Femur (tissue), 1 donor: ENCODE data around the gene SHISAL1.

ENCODE experiments used
- DNase-seq: peaks from one replicate; pipeline ENCODE4 v3.0.0-alpha.2; 2017

SHISAL1 gene

DNA sequence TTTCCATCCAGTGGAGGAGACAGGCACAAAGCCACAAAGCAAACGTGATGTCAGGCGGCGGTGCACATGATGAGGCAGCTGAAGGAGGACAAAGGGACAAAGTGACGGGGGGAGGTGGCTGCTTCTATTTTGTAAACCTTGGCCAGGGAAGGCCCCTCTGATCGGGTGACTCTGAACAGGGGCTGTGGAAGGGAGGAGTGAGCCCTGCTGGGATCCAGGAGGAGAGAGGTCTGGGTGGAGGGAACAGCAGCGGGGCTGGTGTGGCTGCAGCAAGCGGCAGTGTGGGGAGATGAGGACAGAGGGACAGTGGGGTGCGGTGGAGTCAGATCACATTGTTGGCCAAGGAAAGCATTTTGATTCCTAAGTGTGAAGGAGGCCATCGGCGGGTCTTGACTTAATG, 36.7 kb downstream of the SHISAL1 start:
- DNase-seq: no peak

GRCh38 chr22:44275631-44275995, 37.1 kb downstream of the SHISAL1 start:
- no peak for DNase-seq

DNA sequence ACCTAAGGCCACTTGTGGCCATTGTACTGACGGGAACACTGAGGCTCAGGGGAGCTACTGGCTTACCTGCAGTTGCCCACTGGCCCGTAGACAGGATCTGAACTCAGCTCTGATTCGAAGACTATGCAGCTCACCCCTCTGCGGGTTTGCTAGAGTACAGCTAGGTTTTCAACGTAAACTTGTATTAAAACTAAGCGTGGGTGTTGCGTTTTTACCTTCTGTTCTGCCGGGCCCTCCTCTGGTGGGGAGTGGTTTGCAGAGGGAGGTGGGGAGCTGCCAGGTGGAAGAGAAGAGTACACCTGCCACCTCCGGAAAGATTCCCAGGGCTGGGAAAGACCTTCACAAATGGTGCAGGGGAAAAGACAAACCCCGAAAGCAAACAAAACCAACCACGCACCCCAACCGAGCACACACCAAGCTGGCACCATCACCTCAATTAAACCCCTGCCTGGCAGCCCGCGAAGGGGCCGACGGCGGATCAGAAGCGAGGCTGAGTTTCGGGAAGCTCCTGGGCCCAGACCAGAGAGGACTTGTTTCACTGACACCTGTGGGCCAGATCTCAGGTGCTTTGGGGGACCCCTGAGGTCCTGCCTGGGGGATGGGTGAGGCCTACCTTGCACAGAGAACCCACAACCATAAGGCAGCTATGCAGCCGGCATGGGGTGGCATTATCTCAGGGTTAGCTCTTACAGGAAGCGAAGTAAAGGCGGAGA, 37.7 kb downstream of the SHISAL1 start:
- no peak for DNase-seq

GRCh38 chr22:44273175-44273574, 39.6 kb downstream of the SHISAL1 start:
- no peak for DNase-seq

- no peak for DNase-seq
These were observed 40.4 kb downstream of the SHISAL1 start for GRCh38 chr22:44272401-44272771.

- DNase-seq: no peak
These were observed 40.9 kb downstream of the SHISAL1 start for GRCh38 chr22:44271732-44272400.

DNA sequence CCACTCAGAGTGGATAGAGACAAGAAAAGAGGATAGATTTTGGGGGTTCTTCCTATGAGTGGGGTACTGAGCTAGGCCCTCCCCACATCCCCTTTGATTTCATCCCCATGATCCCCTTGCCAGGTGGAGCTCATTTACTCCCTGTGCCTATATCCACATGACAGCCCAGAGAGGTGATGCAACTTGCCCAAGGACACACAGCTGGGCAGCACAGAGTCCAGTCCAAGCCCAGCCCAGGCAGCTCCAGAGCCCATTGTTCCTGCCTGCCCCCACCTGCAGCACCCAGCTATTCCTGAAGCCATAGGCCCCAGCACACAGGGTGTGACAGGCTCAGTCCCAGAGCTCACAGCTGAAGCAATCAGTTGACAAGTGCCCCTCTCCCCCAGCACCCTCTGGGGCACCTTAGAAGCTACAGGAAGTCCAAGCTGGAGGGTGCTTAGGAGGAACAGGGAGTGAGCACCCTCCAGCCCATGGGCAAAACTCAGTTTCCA, 41.7 kb downstream of the SHISAL1 start:
- no peak for DNase-seq

GRCh38 chr22:44270556-44270880, 42.2 kb downstream of the SHISAL1 start:
- DNase-seq: no peak

DNA sequence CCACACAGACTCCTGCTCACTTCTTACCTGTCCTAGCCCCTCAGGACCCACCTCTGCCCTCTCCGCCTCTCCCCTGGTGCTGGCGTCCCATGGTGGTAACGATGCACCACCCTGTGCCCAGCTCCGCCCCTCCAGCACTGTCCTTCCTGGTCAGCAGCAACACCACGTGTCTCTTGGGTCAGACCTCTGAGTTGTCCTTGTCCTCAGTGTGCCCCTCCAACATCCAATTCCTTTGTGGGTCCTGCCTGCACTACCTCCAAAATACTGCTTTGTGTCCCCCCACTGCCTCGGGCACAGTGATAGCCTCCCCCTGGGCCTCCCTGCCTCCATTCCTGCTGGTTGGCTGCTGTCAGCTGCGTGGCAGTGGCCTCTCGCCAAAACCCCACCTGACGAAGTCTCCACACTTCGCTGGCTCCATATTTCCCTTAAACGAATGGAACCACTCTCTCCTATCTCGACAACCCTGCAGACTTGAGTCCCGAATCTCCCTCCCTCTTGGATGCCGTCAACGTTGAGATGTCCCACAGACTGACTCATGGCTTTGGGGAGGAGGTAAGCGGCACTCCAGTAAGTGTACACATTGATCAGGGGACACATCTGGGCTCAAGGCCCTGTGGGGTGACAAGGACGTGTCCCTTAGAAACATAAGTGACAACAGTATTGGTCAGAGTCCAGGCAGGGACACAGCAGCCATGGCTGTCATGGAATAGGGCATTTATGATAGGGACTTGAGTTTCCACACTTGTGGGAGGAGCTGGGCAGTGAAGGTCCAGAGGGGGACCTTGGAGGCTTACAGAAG, 42.8 kb downstream of the SHISAL1 start:
- DNase-seq: no peak

DNA sequence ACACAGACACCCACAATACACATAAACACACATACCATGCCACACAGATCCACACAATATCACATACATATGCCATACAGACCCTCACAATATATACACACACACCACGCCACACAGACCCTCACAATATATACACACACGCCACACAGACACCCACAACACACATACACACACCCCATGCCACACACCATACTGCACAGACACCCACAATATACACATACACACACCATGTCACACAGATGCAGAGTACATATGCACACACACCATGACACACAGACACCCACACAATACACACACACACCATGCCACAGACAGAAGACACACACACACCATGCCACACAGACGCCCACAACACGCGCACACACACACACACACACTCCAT, 43.6 kb downstream of the SHISAL1 start:
- no peak for DNase-seq

DNA sequence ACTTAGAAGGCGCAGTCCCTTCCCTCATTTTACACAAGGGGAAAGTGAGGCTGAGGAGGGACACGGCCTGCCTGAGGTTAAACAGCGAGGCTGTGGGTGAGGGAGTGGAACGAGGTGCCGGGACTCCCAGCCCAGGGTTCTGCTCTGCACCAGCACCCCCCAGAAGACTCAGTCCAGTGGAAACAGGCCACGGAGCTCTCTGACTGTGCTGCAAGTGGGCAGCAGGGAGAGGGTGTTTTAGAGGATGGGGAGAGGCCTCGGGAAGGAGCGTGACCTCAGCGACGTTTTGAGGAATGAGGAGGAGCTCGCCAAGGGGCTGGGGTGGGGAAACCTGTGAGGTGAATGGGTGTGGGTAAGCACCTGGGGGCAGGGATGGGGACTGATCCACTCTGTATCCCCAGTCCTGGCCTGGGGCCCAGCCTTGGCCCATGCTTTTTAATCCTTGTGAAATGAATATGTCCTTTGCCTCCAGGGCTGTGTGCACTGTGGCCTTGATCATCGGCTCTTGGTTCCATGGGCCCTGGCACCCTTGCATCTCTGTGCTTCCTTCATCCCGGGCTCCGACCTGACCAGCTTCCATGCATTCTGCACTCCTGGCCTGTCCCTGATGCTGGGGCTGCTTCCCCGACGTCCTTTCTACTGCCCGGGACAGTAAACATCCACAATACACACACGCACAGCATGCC, 44.2 kb downstream of the SHISAL1 start:
- no peak for DNase-seq

GRCh38 chr22:44267856-44268255, 44.9 kb downstream of the SHISAL1 start:
- no peak for DNase-seq

- no peak for DNase-seq
These were observed 45.7 kb downstream of the SHISAL1 start for GRCh38 chr22:44266796-44267760.

- peak; percentile 9 for DNase-seq
These were observed 49.2 kb downstream of the SHISAL1 start for GRCh38 chr22:44263547-44263946.

GRCh38 chr22:44261861-44262595, 50.7 kb downstream of the SHISAL1 start:
- peak; percentile 31 for DNase-seq

DNA sequence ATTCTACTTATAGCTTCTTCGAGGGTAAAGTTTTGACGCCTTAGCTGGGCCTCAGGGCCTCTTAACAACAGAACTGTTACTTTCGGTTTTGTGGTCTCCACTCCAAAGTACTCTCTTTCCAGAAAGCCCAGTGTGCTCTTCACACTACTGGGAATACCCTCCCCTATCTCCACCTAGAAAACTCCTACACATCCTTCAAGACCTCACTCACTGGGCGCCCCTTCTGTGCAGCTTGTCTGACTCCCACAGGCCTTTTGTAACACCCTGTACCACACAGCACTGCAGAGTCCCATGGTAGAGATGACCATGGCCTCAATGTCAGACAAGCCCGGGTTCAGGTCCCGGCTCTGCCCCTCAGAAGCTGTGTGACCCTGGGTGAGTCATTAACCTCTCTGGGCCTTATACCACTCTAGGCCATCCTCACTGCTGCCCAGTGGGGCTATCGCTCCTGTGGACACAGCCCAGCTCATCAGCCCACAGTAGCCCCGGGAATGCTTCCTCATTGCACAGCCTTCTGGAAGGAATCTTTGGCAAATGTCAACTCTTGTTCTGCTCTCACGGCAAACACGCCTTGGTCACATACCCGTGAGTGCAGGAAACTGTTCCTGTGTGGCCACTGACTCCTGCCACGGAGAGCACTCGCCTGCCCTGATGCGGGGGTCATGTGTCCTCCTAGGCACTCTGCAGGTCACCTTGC, 51.4 kb downstream of the SHISAL1 start:
- peak; percentile 8 for DNase-seq

GRCh38 chr22:44260216-44261035, 52.3 kb downstream of the SHISAL1 start:
- DNase-seq: peak; percentile 8

DNA sequence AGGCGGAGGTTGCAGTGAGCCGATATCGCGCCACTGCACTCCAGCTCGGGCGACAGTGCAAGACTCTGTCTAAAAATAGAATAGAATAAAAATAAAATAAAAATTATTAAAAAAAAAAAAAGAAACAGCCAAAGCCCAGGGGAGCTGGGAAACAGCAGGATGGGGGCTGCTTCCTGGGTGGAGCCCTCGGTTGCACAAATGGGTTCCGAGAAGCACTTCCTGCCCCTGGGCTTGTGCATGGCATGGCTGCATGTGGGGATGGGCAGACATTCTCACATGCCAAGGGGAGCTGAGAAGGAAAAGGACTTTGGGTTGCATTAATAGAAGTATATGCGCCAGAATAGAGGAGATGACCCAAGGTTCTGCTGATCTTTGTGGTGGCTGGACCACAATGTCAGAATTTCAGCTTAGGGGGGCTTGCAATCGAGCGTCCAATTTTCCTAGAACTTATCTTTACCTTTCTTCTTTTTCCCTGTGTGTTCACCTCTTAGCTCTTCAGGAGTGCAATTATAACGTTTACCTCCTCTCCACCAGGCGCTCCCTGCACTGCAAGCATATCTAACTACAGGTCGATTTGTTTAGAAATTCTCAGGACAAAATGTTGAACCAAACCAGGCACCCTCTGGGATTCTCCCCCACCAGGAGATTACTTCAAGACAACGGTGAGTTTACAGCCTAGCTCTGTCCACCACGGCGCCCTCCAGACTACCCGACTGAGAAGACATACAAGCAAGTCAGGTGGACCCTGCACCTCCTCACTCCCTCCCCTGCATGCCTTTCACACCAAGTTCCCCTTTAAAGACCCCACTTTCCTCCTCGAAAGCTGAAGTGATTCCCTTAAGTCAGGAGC, 53.2 kb downstream of the SHISAL1 start:
- no peak for DNase-seq
